Gastrocnemius medialis (tissue), 4 donors: ENCODE measurements around the gene KLF15.

Experiments
- POLR2A ChIP-seq, 2 donors: fragments of 450-650 bp; IDR thresholded peaks; one replicate each; pipeline ENCODE4 v1.6.1; 2017; ENCODE audit warnings: antibody characterized with exemption in 2 of 2, mild to moderate bottlenecking in 2 of 2, moderate library complexity in 2 of 2
- TF ChIP-seq, protein P1 (sequence below), 5 experiments: fragments of 450-650 bp in 3 of 5; fragments of 200-600 bp in 2 of 5; sonication (generic) in 2 of 5; IDR thresholded peaks in 4 of 5; conservative IDR thresholded peaks in 1 of 5; 1 replicate in 4 of 5; 2 replicates in 1 of 5; pipeline ENCODE4 v1.5.1; 2016 to 2019; ENCODE audit warnings: antibody characterized with exemption in 5 of 5, mild to moderate bottlenecking in 3 of 5, moderate library complexity in 3 of 5

- TF ChIP-seq, protein P1, sequence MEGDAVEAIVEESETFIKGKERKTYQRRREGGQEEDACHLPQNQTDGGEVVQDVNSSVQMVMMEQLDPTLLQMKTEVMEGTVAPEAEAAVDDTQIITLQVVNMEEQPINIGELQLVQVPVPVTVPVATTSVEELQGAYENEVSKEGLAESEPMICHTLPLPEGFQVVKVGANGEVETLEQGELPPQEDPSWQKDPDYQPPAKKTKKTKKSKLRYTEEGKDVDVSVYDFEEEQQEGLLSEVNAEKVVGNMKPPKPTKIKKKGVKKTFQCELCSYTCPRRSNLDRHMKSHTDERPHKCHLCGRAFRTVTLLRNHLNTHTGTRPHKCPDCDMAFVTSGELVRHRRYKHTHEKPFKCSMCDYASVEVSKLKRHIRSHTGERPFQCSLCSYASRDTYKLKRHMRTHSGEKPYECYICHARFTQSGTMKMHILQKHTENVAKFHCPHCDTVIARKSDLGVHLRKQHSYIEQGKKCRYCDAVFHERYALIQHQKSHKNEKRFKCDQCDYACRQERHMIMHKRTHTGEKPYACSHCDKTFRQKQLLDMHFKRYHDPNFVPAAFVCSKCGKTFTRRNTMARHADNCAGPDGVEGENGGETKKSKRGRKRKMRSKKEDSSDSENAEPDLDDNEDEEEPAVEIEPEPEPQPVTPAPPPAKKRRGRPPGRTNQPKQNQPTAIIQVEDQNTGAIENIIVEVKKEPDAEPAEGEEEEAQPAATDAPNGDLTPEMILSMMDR (IDR thresholded peaks at IDR 0.05 in 4 of 5, conservative IDR thresholded peaks at IDR 0.05 in 1 of 5): no peak
- no peak for TF ChIP-seq POLR2A (IDR thresholded peaks at IDR 0.05)
Observed at GRCh38 chr3:126337980-126338651, 19.1 kb downstream of the KLF15 start.
